Measurements from ENCODE around the gene TUBD1. TPM values are rescaled to one million over a fixed set of nuclear protein-coding genes. Genes with fewer than 3 reads are reported as not detected.

Gene TUBD1
- total and polyA plus RNA-seq, 2 of the 13 experiments (the other 11 are each of a cell fraction or from before 2014, with no cell fraction given): 18.2 to 25.9 TPM

GRCh38 chr17:59892924-59893675 is at the start of gene TUBD1, which contains the start of gene RPS6KB1 (continued):
- TF ChIP-seq HOMEZ (CRISPR knock-in tag; IDR thresholded peaks at IDR 0.05; ENCODE audit: low read depth): peak; percentile 14
- no peak for TF ChIP-seq SMARCE1 (IDR thresholded peaks at IDR 0.05; ENCODE audit: borderline replicate concordance)
- no peak for TF ChIP-seq MBD4 (IDR thresholded peaks at IDR 0.05; ENCODE audit: borderline replicate concordance, low read length)
- TF ChIP-seq, protein P1, sequence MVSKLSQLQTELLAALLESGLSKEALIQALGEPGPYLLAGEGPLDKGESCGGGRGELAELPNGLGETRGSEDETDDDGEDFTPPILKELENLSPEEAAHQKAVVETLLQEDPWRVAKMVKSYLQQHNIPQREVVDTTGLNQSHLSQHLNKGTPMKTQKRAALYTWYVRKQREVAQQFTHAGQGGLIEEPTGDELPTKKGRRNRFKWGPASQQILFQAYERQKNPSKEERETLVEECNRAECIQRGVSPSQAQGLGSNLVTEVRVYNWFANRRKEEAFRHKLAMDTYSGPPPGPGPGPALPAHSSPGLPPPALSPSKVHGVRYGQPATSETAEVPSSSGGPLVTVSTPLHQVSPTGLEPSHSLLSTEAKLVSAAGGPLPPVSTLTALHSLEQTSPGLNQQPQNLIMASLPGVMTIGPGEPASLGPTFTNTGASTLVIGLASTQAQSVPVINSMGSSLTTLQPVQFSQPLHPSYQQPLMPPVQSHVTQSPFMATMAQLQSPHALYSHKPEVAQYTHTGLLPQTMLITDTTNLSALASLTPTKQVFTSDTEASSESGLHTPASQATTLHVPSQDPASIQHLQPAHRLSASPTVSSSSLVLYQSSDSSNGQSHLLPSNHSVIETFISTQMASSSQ (IDR thresholded peaks at IDR 0.05; ENCODE audit: low read depth): no peak
- TF ChIP-seq, protein P1 (CRISPR knock-in tag; IDR thresholded peaks at IDR 0.05; ENCODE audit: borderline replicate concordance): peak; percentile 54; the same call in 1 of the 2 replicates
- no peak for TF ChIP-seq ELF4 (CRISPR knock-in tag; IDR thresholded peaks at IDR 0.05; ENCODE audit: borderline replicate concordance)
- peak; percentile 97 for TF ChIP-seq BRD4 (CRISPR knock-in tag; IDR thresholded peaks at IDR 0.05)
- peak; percentile 43 for TF ChIP-seq PHF21A (CRISPR knock-in tag; IDR thresholded peaks at IDR 0.05)
- TF ChIP-seq KIAA2018 (CRISPR knock-in tag; IDR thresholded peaks at IDR 0.05; ENCODE audit: borderline replicate concordance): no peak
- no peak for TF ChIP-seq NFE2 (CRISPR knock-in tag; IDR thresholded peaks at IDR 0.05)
- peak; percentile 79 for TF ChIP-seq ZNF331 (CRISPR knock-in tag; IDR thresholded peaks at IDR 0.05)
- TF ChIP-seq MED1 (CRISPR knock-in tag; IDR thresholded peaks at IDR 0.05): peak; percentile 72
- TF ChIP-seq ZSCAN25 (CRISPR knock-in tag; IDR thresholded peaks at IDR 0.05): no peak
- TF ChIP-seq ZNF790 (CRISPR knock-in tag; IDR thresholded peaks at IDR 0.05; ENCODE audit: borderline replicate concordance): peak; percentile 55; the same call in 1 of the 2 replicates
- TF ChIP-seq TAF1 (CRISPR knock-in tag; IDR thresholded peaks at IDR 0.05): peak; percentile 98
- no peak for TF ChIP-seq PAX8 (CRISPR knock-in tag; IDR thresholded peaks at IDR 0.05; ENCODE audit: borderline replicate concordance)
